HEK293T (cell line): ENCODE data around the gene ORM2.

ENCODE experiments used
- ELF4 ChIP-seq: fragments of 450-650 bp; IDR thresholded peaks from 2 replicates; pipeline ENCODE4 v1.6.1; 2017; ENCODE audit warnings: antibody characterized with exemption
- FOXK2 ChIP-seq: fragments of 450-650 bp; IDR thresholded peaks from 2 replicates; pipeline ENCODE4 v1.6.1; 2016; ENCODE audit warnings: mild to moderate bottlenecking
- FOXM1 ChIP-seq: fragments of 450-650 bp; IDR thresholded peaks from 2 replicates; pipeline ENCODE4 v1.6.1; 2017; ENCODE audit warnings: mild to moderate bottlenecking, borderline replicate concordance
- L3MBTL2 ChIP-seq: fragments of 450-650 bp; conservative IDR thresholded peaks from 2 replicates; pipeline ENCODE4 v1.6.1; 2016; ENCODE audit warnings: mild to moderate bottlenecking
- SP1 ChIP-seq: fragments of 450-650 bp; IDR thresholded peaks from 2 replicates; pipeline ENCODE4 v1.6.1; 2017
- ZNF384 ChIP-seq: fragments of 450-650 bp; IDR thresholded peaks from 2 replicates; pipeline ENCODE4 v1.6.1; 2016

DNA sequence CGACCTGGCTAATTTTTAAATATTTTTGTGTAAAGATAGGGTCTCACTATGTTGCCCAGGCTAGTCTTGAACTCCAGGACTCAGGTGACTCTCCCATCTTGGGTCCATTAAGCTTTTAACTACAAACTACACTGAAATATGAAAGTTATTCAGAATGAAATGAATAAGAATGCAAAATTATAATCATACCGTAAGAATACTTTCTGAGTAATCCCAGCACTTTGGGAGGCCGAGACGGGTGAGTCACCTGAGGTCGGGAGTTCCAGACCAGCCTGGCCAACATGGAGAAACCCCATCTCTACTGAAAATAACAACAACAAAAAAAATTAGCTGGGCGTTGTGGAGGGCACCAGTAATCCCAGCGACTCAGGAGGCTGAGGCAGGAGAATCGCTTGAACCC, 7.9 kb upstream of the ORM2 start:
- TF ChIP-seq SP1: no peak
- TF ChIP-seq FOXK2: no peak
- TF ChIP-seq FOXM1: no peak
- TF ChIP-seq ELF4: no peak
- no peak for TF ChIP-seq L3MBTL2
- no peak for TF ChIP-seq ZNF384
